Sigmoid colon (tissue), 7 donors: ENCODE data around the gene CANT1. TPM values are rescaled to one million over a fixed set of nuclear protein-coding genes. Genes with fewer than 3 reads are reported as not detected.

Source experiments
- DNase-seq: peaks from one replicate; pipeline ENCODE4 v3.0.0-alpha.2; 2019
- H3K27ac ChIP-seq, 4 donors: fragments of 200-600 bp; sonication (generic); one replicate each; pipeline ENCODE4 v1.5.1; 2016 to 2019; ENCODE audit warnings: mild to moderate bottlenecking in 1 of 4
- H3K27me3 ChIP-seq, 3 donors: fragments of 200-600 bp; sonication (generic); one replicate each; pipeline ENCODE4 v1.5.1; 2019; ENCODE audit warnings: mild to moderate bottlenecking in 1 of 3
- H3K36me3 ChIP-seq, 4 donors: fragments of 200-600 bp; sonication (generic); one replicate each; pipeline ENCODE4 v1.5.1; 2016 to 2019
- H3K4me1 ChIP-seq, 4 donors: fragments of 200-600 bp; sonication (generic); one replicate each; pipeline ENCODE4 v1.5.1; 2017 to 2019
- H3K4me3 ChIP-seq, 4 donors: fragments of 200-600 bp; sonication (generic); one replicate each; pipeline ENCODE4 v1.5.1; 2017 to 2019; ENCODE audit warnings: mild to moderate bottlenecking in 2 of 4, moderate library complexity in 1 of 4
- H3K9me3 ChIP-seq, 4 donors: fragments of 200-600 bp in 3 of 4; sonication (generic) in 3 of 4; one replicate each; pipeline versions ENCODE4 v1.5.1 to v1.6.1; 2013 to 2019
- EP300 ChIP-seq, 4 donors: sonication (generic); formaldehyde crosslinking; IDR thresholded peaks; one replicate each; pipeline ENCODE4 v1.6.1; 2017; ENCODE audit warnings: antibody characterized with exemption in 4 of 4
- POLR2A ChIP-seq, 2 donors: fragments of 450-650 bp; IDR thresholded peaks; one replicate each; pipeline ENCODE4 v1.6.1; 2016; ENCODE audit warnings: antibody characterized with exemption in 2 of 2, mild to moderate bottlenecking in 2 of 2, moderate library complexity in 2 of 2
- POLR2AphosphoS5 ChIP-seq, 4 donors: sonication (generic); formaldehyde crosslinking; IDR thresholded peaks; one replicate each; pipeline ENCODE4 v1.6.1; 2017; ENCODE audit warnings: antibody characterized with exemption in 4 of 4
- WGBS, 2 donors: extraction: QIAGEN DNeasy Blood & Tissue Kit; methylation state at CpG; one replicate each; pipeline ENCODE4 v1.1.7; 2013; 5-methylcytosine and 5-hydroxymethylcytosine counted together
- intact Hi-C: fragments of 100-400 bp; cut with DNase I; formaldehyde crosslinking; loops from one replicate; pipeline ENCODE4 v1.15.1; 2023
- polyA plus RNA-seq, 3 donors: library from polyadenylated mRNA; stranded (reverse); fragments of 200-250 nt; gene quantifications; one replicate each; pipeline ENCODE4 v1.2.3, GENCODE V29; 2013
- total RNA-seq, 4 donors: library from RNA; depleted of rRNA; stranded (reverse); fragments of >200 nt; gene quantifications; one replicate each; pipeline ENCODE4 v1.1.0, GENCODE V29; 2016
- TF ChIP-seq, protein P1 (sequence below), 4 experiments: fragments of 450-650 bp in 3 of 4; fragments of 200-600 bp in 1 of 4; IDR thresholded peaks; one replicate each; pipeline ENCODE4 v1.5.1; 2016 to 2019; ENCODE audit warnings: antibody characterized with exemption in 4 of 4, mild to moderate bottlenecking in 3 of 4, moderate library complexity in 2 of 4
- donor health status: healthy with polysubstance abuse.
- donor health status: Bipolar disorder and iron deficiency.
- donor health status: healthy.

The CANT1 gene
- total and polyA plus RNA-seq, 7 donors = 11.1 to 132 (median 19.1) TPM

DNA sequence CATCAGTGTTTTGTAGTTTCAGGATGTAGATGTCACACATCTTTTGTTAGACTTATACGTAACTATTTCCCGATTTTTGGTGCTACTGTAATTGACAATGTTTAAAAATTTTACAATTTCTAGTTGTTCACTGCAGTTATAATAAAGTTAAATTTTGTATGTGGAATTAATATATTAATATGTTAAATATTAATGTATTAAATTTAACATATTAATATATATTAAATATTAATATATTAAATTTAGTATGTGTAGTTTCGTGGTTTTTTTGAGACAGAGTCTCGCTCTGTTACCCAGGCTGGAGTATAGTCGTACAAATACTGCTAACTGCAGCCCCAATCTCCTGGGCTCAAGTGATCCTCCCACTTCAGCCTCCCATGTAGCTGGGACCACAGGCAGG, 24.2 kb downstream of the CANT1 start:
- Histone ChIP-seq H3K27ac (peak overlapping the region in 3 of 4 donors; percentile 28 to 63 (median 38)), H3K9me3 (no peaks in the 10 kb centered on the region), H3K36me3 (peaks cover 0 to 4% (median 0%) of the 10 kb centered on the region in 4 donors), H3K4me1 (peaks cover 0 to 21% (median 9%) of the 10 kb centered on the region in 4 donors), H3K27me3 (no peaks in the 10 kb centered on the region), H3K4me3 (no peak overlapping the region)
- intact Hi-C loops = no loop called here
- TF ChIP-seq, protein P1, sequence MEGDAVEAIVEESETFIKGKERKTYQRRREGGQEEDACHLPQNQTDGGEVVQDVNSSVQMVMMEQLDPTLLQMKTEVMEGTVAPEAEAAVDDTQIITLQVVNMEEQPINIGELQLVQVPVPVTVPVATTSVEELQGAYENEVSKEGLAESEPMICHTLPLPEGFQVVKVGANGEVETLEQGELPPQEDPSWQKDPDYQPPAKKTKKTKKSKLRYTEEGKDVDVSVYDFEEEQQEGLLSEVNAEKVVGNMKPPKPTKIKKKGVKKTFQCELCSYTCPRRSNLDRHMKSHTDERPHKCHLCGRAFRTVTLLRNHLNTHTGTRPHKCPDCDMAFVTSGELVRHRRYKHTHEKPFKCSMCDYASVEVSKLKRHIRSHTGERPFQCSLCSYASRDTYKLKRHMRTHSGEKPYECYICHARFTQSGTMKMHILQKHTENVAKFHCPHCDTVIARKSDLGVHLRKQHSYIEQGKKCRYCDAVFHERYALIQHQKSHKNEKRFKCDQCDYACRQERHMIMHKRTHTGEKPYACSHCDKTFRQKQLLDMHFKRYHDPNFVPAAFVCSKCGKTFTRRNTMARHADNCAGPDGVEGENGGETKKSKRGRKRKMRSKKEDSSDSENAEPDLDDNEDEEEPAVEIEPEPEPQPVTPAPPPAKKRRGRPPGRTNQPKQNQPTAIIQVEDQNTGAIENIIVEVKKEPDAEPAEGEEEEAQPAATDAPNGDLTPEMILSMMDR (IDR thresholded peaks at IDR 0.05) = no peak
- TF ChIP-seq EP300 (IDR thresholded peaks at IDR 0.05) = no peak
- DNase-seq = no peak
- 79 to 94% methylated on average over 5 of the region's 5 CpGs for WGBS, 2 donors

DNA sequence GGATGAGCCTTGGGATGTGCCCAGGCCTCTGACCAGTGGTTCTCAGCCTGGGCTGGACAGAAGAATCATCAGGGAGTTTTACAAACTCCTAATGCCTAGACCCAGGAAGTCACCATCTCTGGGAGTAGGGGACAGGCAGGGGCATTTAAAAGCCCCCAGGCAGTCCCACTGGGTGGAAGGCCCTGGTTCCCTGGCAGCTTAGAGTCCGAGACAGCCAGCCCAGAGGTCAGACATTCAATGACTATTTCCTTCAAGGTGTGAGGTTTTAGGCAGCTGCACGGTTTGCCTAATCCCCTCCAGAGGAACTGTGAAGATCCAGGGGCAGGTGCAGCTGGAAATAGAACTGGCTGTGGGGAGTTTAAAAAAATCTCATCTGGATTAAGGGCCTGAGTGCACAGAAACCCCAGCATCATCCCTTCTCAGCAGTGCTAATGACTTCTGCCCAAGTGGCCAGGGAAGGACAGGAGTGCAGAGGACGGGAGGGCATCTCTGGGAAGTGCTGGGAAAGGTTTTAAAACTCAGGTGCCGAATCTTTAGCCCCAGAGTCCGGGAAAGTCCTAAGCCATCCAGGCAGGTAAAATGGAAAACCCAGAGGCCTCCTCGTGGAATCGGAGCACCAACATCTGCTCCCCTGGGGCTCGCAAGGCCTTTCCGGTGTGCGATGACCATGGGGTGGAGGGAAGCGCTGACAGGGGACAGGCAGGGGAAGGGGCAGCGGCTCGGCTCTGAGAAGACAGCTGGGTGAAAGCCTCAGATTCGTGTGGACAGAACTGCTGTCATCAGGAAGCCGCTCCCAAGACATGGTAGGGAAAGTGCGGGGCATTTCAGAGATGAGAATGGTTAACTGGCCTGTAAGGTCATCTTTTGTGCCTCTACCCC, 28.3 kb downstream of the CANT1 start:
- no peaks in the 10 kb centered on the region for H3K36me3 ChIP-seq
- no peak overlapping the region for H3K4me3 ChIP-seq
- DNase-seq = no peak
- 89 to 90% methylated on average over 16 of the region's 16 CpGs for WGBS, 2 donors
- peaks cover 0 to 45% (median 38%) of the 10 kb centered on the region in 4 donors for H3K4me1 ChIP-seq
- H3K27ac ChIP-seq = peak overlapping the region in 2 of 4 donors; percentile 73 to 75
- intact Hi-C loops = no loop called here
- H3K27me3 ChIP-seq = no peaks in the 10 kb centered on the region
- no peaks in the 10 kb centered on the region for H3K9me3 ChIP-seq
- TF ChIP-seq EP300 (IDR thresholded peaks at IDR 0.05) (no peak), POLR2AphosphoS5 (IDR thresholded peaks at IDR 0.05) (no peak), POLR2A (IDR thresholded peaks at IDR 0.05) (no peak)
- TF ChIP-seq, protein P1 (IDR thresholded peaks at IDR 0.05) = no peak

DNA sequence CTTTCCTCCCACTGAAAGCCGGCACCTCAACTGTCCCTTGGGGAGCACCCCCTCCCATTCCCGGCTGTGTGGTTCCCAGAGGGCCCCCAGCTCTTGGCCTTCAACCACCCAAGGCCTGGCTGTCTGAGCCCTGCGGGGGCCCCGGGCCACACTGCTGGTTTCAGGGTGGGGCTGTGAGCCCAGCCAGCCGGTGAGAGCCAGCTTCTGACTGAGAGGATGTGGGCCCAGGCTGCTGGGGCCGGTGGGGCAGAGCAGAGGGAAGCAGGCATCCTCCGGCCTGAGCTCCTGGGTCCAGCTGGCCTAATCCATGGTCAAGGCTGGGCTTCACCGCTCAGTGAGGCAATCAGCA, 29.0 kb downstream of the CANT1 start:
- DNase-seq = no peak
- peaks cover 0 to 49% (median 43%) of the 10 kb centered on the region in 4 donors for H3K4me1 ChIP-seq
- intact Hi-C loops = no loop called here
- H3K9me3 ChIP-seq = no peaks in the 10 kb centered on the region
- H3K4me3 ChIP-seq = no peak overlapping the region
- H3K36me3 ChIP-seq = no peaks in the 10 kb centered on the region
- H3K27ac ChIP-seq = peak overlapping the region; percentile 61 to 75 (median 69)
- WGBS, 2 donors = 65 to 76% methylated on average over 8 of the region's 8 CpGs
- TF ChIP-seq, protein P1 (IDR thresholded peaks at IDR 0.05) = no peak
- TF ChIP-seq EP300 (IDR thresholded peaks at IDR 0.05) = no peak
- TF ChIP-seq POLR2A (IDR thresholded peaks at IDR 0.05) = no peak
- TF ChIP-seq POLR2AphosphoS5 (IDR thresholded peaks at IDR 0.05) = no peak
- no peaks in the 10 kb centered on the region for H3K27me3 ChIP-seq

DNA sequence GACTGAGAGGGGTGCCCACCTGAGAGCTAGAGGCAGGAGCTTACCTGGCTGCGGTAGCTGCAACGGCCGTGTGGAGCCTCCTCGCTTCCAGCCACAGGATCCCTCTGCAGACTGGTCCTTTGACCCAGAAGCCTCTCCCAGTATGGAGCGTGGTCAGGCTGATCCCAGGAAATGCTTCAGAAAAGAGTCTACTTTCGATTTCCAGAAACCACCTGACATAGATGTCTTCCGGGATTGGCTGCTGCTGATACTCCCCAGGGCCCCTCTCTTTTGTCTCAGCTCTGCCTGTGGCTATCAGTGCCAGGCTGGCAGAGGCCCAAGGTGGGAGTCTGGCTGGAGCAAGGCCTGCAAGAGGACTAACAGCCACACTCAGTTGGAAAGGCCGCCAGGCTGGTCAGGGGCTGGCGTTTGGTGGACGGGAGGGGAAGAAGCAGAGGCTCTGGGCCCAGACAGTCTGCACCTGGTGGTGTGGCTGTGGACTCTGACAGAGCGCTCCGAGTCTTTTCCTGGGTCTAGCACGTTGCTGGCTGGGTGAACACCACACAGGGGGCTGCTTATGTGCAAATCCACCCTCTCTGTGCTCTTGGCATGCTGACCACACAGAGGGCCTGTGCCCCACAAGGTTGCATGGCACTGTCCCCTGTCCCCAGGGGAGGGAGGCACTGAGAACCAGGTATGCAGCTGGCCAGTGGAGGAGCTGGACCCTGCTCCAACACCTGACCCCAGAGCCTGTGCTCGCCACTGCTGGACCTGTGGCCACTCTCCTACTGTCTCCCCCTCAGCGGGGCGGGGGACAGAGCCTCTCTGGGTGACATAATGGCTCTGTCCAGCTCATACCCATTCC, 29.6 kb downstream of the CANT1 start, which contains the start of gene LGALS3BP:
Gene LGALS3BP, minus strand, starts transcription at position 144 of the 844 bp plus-strand sequence. CDS start 2,732 bp downstream, outside the sequence.
- H3K36me3 ChIP-seq = no peaks in the 10 kb centered on the region
- peak within 1 kb of the TSS; percentile 27 to 49 (median 42) for H3K4me3 ChIP-seq
- no peaks in the 10 kb centered on the region for H3K27me3 ChIP-seq
- peak in 1 of 2 donors; percentile 60 for TF ChIP-seq POLR2A (IDR thresholded peaks at IDR 0.05)
- TF ChIP-seq, protein P1 (IDR thresholded peaks at IDR 0.05) = no peak
- TF ChIP-seq EP300 (IDR thresholded peaks at IDR 0.05) = no peak
- TF ChIP-seq POLR2AphosphoS5 (IDR thresholded peaks at IDR 0.05) = peak in 3 of 4 donors; percentile 49 to 69 (median 49)
- no peaks in the 10 kb centered on the region for H3K9me3 ChIP-seq
- H3K27ac ChIP-seq = peak within 1 kb of the TSS; percentile 61 to 75 (median 69)
- H3K4me1 ChIP-seq = peaks cover 0 to 55% (median 49%) of the 10 kb centered on the region in 4 donors
- peak; percentile 90 for DNase-seq
- 24 to 42% methylated on average over 16 of the region's 16 CpGs for WGBS, 2 donors
- intact Hi-C loops = no loop called here
